ENCODE measurements around the gene PRKCE.

DNA sequence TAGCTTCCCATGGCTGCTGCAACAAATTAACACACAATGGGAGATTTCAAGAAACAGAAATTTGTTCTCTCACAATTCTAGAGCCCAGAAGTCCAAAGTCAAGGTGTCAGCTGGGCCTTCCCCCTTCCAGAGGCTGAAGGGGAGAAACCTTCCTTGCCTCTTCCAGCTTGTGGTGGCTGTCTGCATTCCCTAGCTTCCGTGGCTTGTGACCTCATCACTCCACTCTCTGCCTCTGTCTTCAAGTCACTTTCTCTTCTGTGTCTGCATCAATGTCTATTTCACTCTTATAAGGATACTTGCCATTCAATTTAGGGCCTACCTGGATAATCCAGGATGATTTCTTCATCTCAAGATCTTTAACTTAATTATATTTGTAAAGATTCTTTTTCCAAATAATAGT is 23.6 kb upstream of the PRKCE start:
- TF ChIP-seq YY1 (IDR thresholded peaks at IDR 0.05; ENCODE audit: insufficient read depth, insufficient read length) (no peak), SUZ12 (IDR thresholded peaks at IDR 0.05; ENCODE audit: extremely low read depth, insufficient read depth, insufficient read length) (no peak)

All from NT2/D1 (cell line).